ENCODE data around the gene AGPAT4. TPM values are rescaled to one million over a fixed set of nuclear protein-coding genes. Genes with fewer than 3 reads are reported as not detected.

The AGPAT4 gene
- total and polyA plus RNA-seq, 2 of the 13 experiments (the other 11 are each of a cell fraction or from before 2014, with no cell fraction given): 0.07 to 0.13 TPM

DNA sequence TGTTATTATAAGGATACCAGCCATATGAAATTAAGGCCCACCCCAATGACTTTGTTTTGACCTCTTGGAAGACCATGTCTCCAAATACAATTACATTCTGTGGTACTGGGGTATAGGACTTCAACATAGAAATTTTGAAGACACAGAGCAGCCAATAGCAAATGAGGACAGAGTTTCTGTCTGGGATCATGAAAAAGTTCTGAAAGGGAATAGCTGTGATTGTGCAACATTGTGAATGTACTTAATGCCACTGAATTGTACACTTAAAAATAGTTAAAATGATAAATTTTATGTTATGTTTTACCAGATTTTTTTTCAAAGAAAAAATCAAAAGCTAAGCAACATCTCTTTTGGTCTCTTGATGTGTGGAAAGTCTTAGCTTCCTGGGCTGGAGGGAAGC lies 27.0 kb upstream of the AGPAT4 start:
- H3K27me3 ChIP-seq (ENCODE audit: control insufficient read depth in 1 of 2, insufficient read depth in 2 of 2, low read length in 2 of 2): peaks cover 0 to 20% of the 10 kb centered on the region in 2 experiments; a peak in 3 of 5 replicates
- H3K4me2 ChIP-seq (ENCODE audit: low read depth, low read length): no peak overlapping the region
- peaks cover 7% of the 10 kb centered on the region for H3K9me3 ChIP-seq (ENCODE audit: low read length)
- no TSS peak for BruUV-seq (replicated peaks)
- in situ Hi-C loops (cut with HindIII; ENCODE audit: extremely low pct_ligation_motif_present, low pct_unique_long_range_greater_than_20kb) (no loop called here), intact Hi-C loops (cut with micrococcal nuclease; ENCODE audit: unreplicated experiment) (no loop called here)
- no peaks in the 10 kb centered on the region for H3K79me2 ChIP-seq (ENCODE audit: insufficient read depth, low read length)
- ATAC-seq (no peak), DNase-seq (ENCODE audit: low spot score) (no peak), FAIRE-seq (no peak)
- ChIA-PET CTCF (ENCODE audit: low intra/inter-chr PET ratio, low total read pairs) (no interaction called here), POLR2A (no interaction called here)
- no peak overlapping the region for H3K9ac ChIP-seq (ENCODE audit: insufficient read depth, low read depth, low read length)
- H3K36me3 ChIP-seq (replicated peaks in 1 of 2; ENCODE audit: control insufficient read depth in 1 of 2, insufficient read depth in 2 of 2, low read length in 2 of 2): no peaks in the 10 kb centered on the region
- no peaks in the 10 kb centered on the region for H3K4me1 ChIP-seq (ENCODE audit: insufficient read depth, low read length)
- TF ChIP-seq ZFP36L2 (CRISPR knock-in tag; IDR thresholded peaks at IDR 0.05) (no peak), CEBPB (IDR thresholded peaks at IDR 0.05; ENCODE audit: borderline replicate concordance, low read depth, low read length) (peak; percentile 68)
- no peak overlapping the region for H2AFZ ChIP-seq (ENCODE audit: low read length)
- H4K20me1 ChIP-seq (ENCODE audit: insufficient read depth, low read length): no peaks in the 10 kb centered on the region
- H3K27ac ChIP-seq (ENCODE audit: extremely low read length, insufficient read depth, low read length): no peak overlapping the region
- no peak overlapping the region for H3K4me3 ChIP-seq (replicated peaks in 1 of 3; ENCODE audit: insufficient read depth in 1 of 3, low read depth in 2 of 3, low read length in 3 of 3)

DNA sequence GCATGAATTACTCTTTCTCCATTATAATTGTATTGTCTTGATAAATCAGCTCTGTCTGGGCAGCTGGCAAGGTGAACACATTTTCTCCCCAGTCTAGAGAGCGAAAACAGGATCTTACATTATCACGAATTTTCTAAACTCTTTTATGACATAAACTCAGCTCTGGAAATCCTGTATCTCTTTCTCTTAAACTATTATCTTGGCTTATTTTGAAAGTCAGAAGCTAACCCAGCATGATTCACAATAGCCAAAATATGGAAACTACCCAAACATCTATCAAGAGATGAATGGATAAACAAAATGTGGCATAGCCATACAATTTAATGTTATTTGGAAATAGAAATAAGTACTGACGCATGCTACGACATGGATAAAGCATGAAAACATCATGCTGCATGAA lies 25.9 kb upstream of the AGPAT4 start:
- no peaks in the 10 kb centered on the region for H3K36me3 ChIP-seq (replicated peaks in 1 of 2; ENCODE audit: control insufficient read depth in 1 of 2, insufficient read depth in 2 of 2, low read length in 2 of 2)
- ATAC-seq: no peak
- 12% methylated on average over 4 of the region's 4 CpGs for WGBS (ENCODE audit: low lambda C conversion rate)
- TF ChIP-seq ZNF3 (CRISPR knock-in tag; IDR thresholded peaks at IDR 0.05) (no peak), ZNF225 (CRISPR knock-in tag; IDR thresholded peaks at IDR 0.05) (no peak), CENPT (CRISPR knock-in tag; IDR thresholded peaks at IDR 0.05; ENCODE audit: low read depth) (no peak), ZSCAN20 (CRISPR knock-in tag; IDR thresholded peaks at IDR 0.05; ENCODE audit: borderline replicate concordance) (no peak), FOXO1 (CRISPR knock-in tag; IDR thresholded peaks at IDR 0.05) (no peak), TSC22D2 (CRISPR knock-in tag; IDR thresholded peaks at IDR 0.05; ENCODE audit: borderline replicate concordance) (no peak), NPAS2 (CRISPR knock-in tag; IDR thresholded peaks at IDR 0.05; ENCODE audit: borderline replicate concordance) (no peak), HNF4A (CRISPR knock-in tag; IDR thresholded peaks at IDR 0.05) (no peak), ZNF773 (CRISPR knock-in tag; IDR thresholded peaks at IDR 0.05; ENCODE audit: borderline replicate concordance) (no peak)
- TF ChIP-seq, protein P1, sequence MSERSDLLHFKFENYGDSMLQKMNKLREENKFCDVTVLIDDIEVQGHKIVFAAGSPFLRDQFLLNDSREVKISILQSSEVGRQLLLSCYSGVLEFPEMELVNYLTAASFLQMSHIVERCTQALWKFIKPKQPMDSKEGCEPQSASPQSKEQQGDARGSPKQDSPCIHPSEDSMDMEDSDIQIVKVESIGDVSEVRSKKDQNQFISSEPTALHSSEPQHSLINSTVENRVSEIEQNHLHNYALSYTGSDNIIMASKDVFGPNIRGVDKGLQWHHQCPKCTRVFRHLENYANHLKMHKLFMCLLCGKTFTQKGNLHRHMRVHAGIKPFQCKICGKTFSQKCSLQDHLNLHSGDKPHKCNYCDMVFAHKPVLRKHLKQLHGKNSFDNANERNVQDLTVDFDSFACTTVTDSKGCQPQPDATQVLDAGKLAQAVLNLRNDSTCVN (CRISPR knock-in tag; IDR thresholded peaks at IDR 0.05; ENCODE audit: borderline replicate concordance): no peak
- TF ChIP-seq, protein P2, sequence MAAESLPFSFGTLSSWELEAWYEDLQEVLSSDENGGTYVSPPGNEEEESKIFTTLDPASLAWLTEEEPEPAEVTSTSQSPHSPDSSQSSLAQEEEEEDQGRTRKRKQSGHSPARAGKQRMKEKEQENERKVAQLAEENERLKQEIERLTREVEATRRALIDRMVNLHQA (CRISPR knock-in tag; IDR thresholded peaks at IDR 0.05): no peak
- TF ChIP-seq, protein P3, sequence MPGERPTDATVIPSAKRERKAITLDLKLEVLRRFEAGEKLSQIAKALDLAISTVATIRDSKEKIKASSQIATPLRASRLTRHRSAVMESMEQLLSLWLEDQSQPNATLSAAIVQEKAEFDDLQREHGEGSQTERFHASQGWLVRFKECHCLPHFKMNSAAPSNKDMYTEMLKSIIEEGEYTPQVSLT (CRISPR knock-in tag; IDR thresholded peaks at IDR 0.05; ENCODE audit: borderline replicate concordance, low read depth): no peak
- TF ChIP-seq, protein P4, sequence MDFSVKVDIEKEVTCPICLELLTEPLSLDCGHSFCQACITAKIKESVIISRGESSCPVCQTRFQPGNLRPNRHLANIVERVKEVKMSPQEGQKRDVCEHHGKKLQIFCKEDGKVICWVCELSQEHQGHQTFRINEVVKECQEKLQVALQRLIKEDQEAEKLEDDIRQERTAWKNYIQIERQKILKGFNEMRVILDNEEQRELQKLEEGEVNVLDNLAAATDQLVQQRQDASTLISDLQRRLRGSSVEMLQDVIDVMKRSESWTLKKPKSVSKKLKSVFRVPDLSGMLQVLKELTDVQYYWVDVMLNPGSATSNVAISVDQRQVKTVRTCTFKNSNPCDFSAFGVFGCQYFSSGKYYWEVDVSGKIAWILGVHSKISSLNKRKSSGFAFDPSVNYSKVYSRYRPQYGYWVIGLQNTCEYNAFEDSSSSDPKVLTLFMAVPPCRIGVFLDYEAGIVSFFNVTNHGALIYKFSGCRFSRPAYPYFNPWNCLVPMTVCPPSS (IDR thresholded peaks at IDR 0.05): no peak
- TF ChIP-seq, protein P5, sequence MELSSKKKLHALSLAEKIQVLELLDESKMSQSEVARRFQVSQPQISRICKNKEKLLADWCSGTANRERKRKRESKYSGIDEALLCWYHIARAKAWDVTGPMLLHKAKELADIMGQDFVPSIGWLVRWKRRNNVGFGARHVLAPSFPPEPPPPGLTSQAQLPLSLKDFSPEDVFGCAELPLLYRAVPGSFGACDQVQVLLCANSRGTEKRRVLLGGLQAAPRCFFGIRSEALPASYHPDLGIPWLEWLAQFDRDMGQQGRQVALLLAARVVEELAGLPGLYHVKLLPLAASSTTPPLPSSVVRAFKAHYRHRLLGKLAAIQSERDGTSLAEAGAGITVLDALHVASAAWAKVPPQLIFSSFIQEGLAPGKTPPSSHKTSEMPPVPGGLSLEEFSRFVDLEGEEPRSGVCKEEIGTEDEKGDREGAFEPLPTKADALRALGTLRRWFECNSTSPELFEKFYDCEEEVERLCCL (CRISPR knock-in tag; IDR thresholded peaks at IDR 0.05; ENCODE audit: borderline replicate concordance): no peak

More for the DNA sequence above, 25.9 kb upstream of the AGPAT4 start:
- Histone ChIP-seq H2AFZ (ENCODE audit: low read length) (no peak overlapping the region), H4K20me1 (ENCODE audit: insufficient read depth, low read length) (no peaks in the 10 kb centered on the region), H3K27me3 (ENCODE audit: control insufficient read depth in 1 of 2, insufficient read depth in 2 of 2, low read length in 2 of 2) (peaks cover 0 to 18% of the 10 kb centered on the region in 2 experiments; a peak in 3 of 5 replicates), H3K79me2 (ENCODE audit: insufficient read depth, low read length) (no peaks in the 10 kb centered on the region), H3K4me1 (ENCODE audit: insufficient read depth, low read length) (no peaks in the 10 kb centered on the region), H3K27ac (ENCODE audit: extremely low read length, insufficient read depth, low read length) (no peak overlapping the region), H3K4me2 (ENCODE audit: low read depth, low read length) (no peak overlapping the region), H3K9ac (ENCODE audit: insufficient read depth, low read depth, low read length) (no peak overlapping the region), H3K4me3 (replicated peaks in 1 of 3; ENCODE audit: insufficient read depth in 1 of 3, low read depth in 2 of 3, low read length in 3 of 3) (no peak overlapping the region), H3K9me3 (ENCODE audit: low read length) (peaks cover 9% of the 10 kb centered on the region)
- BruUV-seq (replicated peaks): no TSS peak
- CTCF ChIA-PET (ENCODE audit: low intra/inter-chr PET ratio, low total read pairs): no interaction called here
- in situ Hi-C loops (cut with HindIII; ENCODE audit: extremely low pct_ligation_motif_present, low pct_unique_long_range_greater_than_20kb): no loop called here
- intact Hi-C loops (cut with micrococcal nuclease; ENCODE audit: unreplicated experiment): no loop called here
- POLR2A ChIA-PET: no interaction called here
- DNase-seq (ENCODE audit: low spot score): no peak
- no peak for FAIRE-seq

Data from HepG2 (cell line).